Astrocyte (in vitro differentiated cells and primary cell): Measurements from ENCODE around the gene SDHAF1.

Experiments used
- EZH2 ChIP-seq: IDR thresholded peaks from 2 replicates; pipeline ENCODE4 v1.6.1; 2012; ENCODE audit warnings: mild to moderate bottlenecking, low read length, inconsistent platforms; ENCODE audit not compliant: insufficient read depth
- TF ChIP-seq, protein P1 (sequence below): IDR thresholded peaks from 2 replicates; pipeline ENCODE4 v1.5.1; 2011; ENCODE audit warnings: low read depth, mild to moderate bottlenecking, inconsistent platforms, low read length, moderate library complexity; ENCODE audit not compliant: insufficient read depth

DNA sequence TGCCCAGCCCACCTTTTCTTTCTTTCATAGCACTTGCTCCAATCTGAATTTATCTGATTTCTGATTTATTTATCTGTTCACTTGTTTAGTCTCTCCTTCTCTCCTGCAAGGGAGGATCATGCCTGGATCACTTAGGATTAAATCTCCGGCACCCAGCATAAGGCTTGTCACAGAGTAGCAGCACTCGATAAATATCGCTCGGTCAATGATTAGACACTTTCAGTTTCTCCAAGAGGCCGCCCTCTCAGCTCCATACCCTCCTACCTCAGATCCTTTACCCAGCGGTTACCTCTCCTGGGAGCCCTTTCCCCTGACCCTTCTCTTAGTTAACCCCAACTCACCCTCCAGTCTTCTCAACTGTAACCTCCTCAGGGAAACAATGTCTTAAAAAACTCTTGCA is 36.3 kb downstream of the SDHAF1 start:
- TF ChIP-seq, protein P1, sequence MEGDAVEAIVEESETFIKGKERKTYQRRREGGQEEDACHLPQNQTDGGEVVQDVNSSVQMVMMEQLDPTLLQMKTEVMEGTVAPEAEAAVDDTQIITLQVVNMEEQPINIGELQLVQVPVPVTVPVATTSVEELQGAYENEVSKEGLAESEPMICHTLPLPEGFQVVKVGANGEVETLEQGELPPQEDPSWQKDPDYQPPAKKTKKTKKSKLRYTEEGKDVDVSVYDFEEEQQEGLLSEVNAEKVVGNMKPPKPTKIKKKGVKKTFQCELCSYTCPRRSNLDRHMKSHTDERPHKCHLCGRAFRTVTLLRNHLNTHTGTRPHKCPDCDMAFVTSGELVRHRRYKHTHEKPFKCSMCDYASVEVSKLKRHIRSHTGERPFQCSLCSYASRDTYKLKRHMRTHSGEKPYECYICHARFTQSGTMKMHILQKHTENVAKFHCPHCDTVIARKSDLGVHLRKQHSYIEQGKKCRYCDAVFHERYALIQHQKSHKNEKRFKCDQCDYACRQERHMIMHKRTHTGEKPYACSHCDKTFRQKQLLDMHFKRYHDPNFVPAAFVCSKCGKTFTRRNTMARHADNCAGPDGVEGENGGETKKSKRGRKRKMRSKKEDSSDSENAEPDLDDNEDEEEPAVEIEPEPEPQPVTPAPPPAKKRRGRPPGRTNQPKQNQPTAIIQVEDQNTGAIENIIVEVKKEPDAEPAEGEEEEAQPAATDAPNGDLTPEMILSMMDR = no peak
- no peak for TF ChIP-seq EZH2
